Panc1 (cell line): ENCODE results near the gene EEIG1. TPM values are rescaled to one million over a fixed set of nuclear protein-coding genes. Genes with fewer than 3 reads are reported as not detected.

ENCODE experiments used
- ATAC-seq: fragments of 200-7000 bp; cut with Tn5 transposase; 2 replicates; pipeline ENCODE4 v1.9.1; 2020; ENCODE audit warnings: mild to moderate bottlenecking, moderate library complexity
- BruUV-seq: library from RNA; stranded (reverse); fragments of 400-500 nt; replicated peaks from 2 replicates; lab custom pipeline; 2021; lab: Mats Ljungman, UMichigan
- CTCF ChIA-PET: fragments of 300-600 bp; sonication (Branson Sonifier 250); formaldehyde crosslinking; loops from one replicate; lab custom pipeline; 2022; ENCODE audit warnings: antibody characterized with exemption; lab: Charles Lee
- POLR2A ChIA-PET: fragments of 300-600 bp; sonication (Branson Sonifier 250); formaldehyde crosslinking; loops from one replicate; lab custom pipeline; 2022; ENCODE audit warnings: antibody characterized with exemption; lab: Charles Lee
- DNase-seq: peaks from one replicate; pipeline ENCODE4 v3.0.0-alpha.2; 2010; ENCODE audit warnings: low read depth, low spot score
- H3K27ac ChIP-seq: 2 replicates; pipeline ENCODE4 v1.5.1; 2011; ENCODE audit warnings: mild to moderate bottlenecking, low read length, inconsistent platforms
- H3K27me3 ChIP-seq: fragments of 200-500 bp; sonication (Bioruptor generic); 2 replicates; pipeline ENCODE4 v1.6.0; 2014; ENCODE audit warnings: low read length, inconsistent platforms; ENCODE audit not compliant: control insufficient read depth, insufficient read depth
- H3K36me3 ChIP-seq: fragments of 200-500 bp; sonication (Bioruptor generic); 2 replicates; pipeline ENCODE4 v1.5.1; 2014; ENCODE audit warnings: inconsistent platforms, mild to moderate bottlenecking, low read length, moderate library complexity; ENCODE audit not compliant: control insufficient read depth, insufficient read depth
- H3K4me1 ChIP-seq: 2 replicates; pipeline ENCODE4 v1.5.1; 2011; ENCODE audit warnings: inconsistent platforms, mild to moderate bottlenecking, low read length, moderate library complexity; ENCODE audit not compliant: control insufficient read depth, insufficient read depth
- H3K4me3 ChIP-seq, 2 experiments: 2 replicates each; pipeline ENCODE4 v1.5.1; 2011 to 2012; ENCODE audit warnings: low read depth in 2 of 2, low read length in 2 of 2, mild to moderate bottlenecking in 2 of 2, inconsistent platforms in 1 of 2, moderate library complexity in 1 of 2
- H3K9me3 ChIP-seq: fragments of 200-500 bp; sonication (Bioruptor generic); 2 replicates; pipeline ENCODE4 v1.5.1; 2014; ENCODE audit warnings: low read depth, mild to moderate bottlenecking, inconsistent platforms, low read length, moderate library complexity; ENCODE audit not compliant: control insufficient read depth, insufficient read depth
- CTCF ChIP-seq: fragments of 450-650 bp; IDR thresholded peaks from 2 replicates; pipeline ENCODE4 v1.5.1; 2017; ENCODE audit warnings: mild to moderate bottlenecking
- POLR2AphosphoS5 ChIP-seq: IDR thresholded peaks from 2 replicates; pipeline ENCODE4 v1.6.1; 2012; ENCODE audit warnings: mild to moderate bottlenecking, low read depth, low read length, moderate library complexity
- REST ChIP-seq, 2 experiments: IDR thresholded peaks; 2 replicates each; pipeline ENCODE4 v1.6.1; 2011 to 2012; ENCODE audit warnings: low read depth in 2 of 2, control low read depth in 1 of 2, low read length in 1 of 2, mild to moderate bottlenecking in 1 of 2, moderate library complexity in 1 of 2; ENCODE audit not compliant: insufficient read depth in 1 of 2
- SIN3A ChIP-seq: IDR thresholded peaks from 2 replicates; pipeline ENCODE4 v1.6.1; 2012; ENCODE audit warnings: low read depth, mild to moderate bottlenecking, low read length, moderate library complexity, borderline replicate concordance; ENCODE audit not compliant: insufficient read depth
- TCF7L2 ChIP-seq: IDR thresholded peaks from 2 replicates; pipeline ENCODE4 v1.6.1; 2011; ENCODE audit warnings: mild to moderate bottlenecking, low read depth, low read length, inconsistent platforms
- in situ Hi-C: cut with HindIII; loops from 2 replicates; pipeline ENCODE4 v1.10.0; 2016; ENCODE audit warnings: low sequenced_read_pairs, low pct_unique_long_range_greater_than_20kb
- intact Hi-C: fragments of 100-400 bp; cut with micrococcal nuclease; formaldehyde crosslinking; loops from one replicate; pipeline ENCODE4 v1.10.0; 2022; ENCODE audit not compliant: unreplicated experiment
- total RNA-seq: library from RNA; stranded (reverse); gene quantifications from one replicate; pipeline ENCODE4 v1.2.1, GENCODE V29; 2021; ENCODE audit not compliant: unreplicated experiment

EEIG1 gene
- total RNA-seq, 1 experiment from 2014 or later: 361 TPM

- Histone ChIP-seq H3K4me3 (peak overlapping the region in 1 of 2 experiments; percentile 9; a peak in 2 of 4 replicates), H3K27me3 (no peaks in the 10 kb centered on the region), H3K9me3 (no peaks in the 10 kb centered on the region), H3K4me1 (peaks cover 88% of the 10 kb centered on the region), H3K27ac (peak overlapping the region; percentile 85), H3K36me3 (no peaks in the 10 kb centered on the region)
- POLR2A ChIA-PET: no interaction called here
- CTCF ChIA-PET: interaction anchor here (1.3 kb wide), 1 partner anchor 71 kb away, joined by 3 read pairs; no protein-coding TSS in a partner anchor
- DNase-seq: peak; percentile 91
- intact Hi-C loops: no loop called here
- in situ Hi-C loops: no loop called here
- 0 out of 2 replicates have a peak, but pooled peaks have one; percentile 53 for TF ChIP-seq SIN3A
- TF ChIP-seq TCF7L2: no peak
- no TSS peak for BruUV-seq
- peak; percentile 82 for ATAC-seq
Measured at GRCh38 chr9:127955294-127956015, 25.3 kb downstream of the EEIG1 start.

GRCh38 chr9:127954831-127955293 is 25.9 kb downstream of the EEIG1 start:
- no peaks in the 10 kb centered on the region for H3K36me3 ChIP-seq
- H3K4me1 ChIP-seq: peaks cover 88% of the 10 kb centered on the region
- no peaks in the 10 kb centered on the region for H3K27me3 ChIP-seq
- H3K9me3 ChIP-seq: no peaks in the 10 kb centered on the region
- POLR2A ChIA-PET: no interaction called here
- TF ChIP-seq SIN3A: no peak
- no peak; a peak in 1 of 4 replicates for TF ChIP-seq REST (IDR thresholded peaks at IDR 0.05; ENCODE audit: insufficient read depth in 1 of 2, low read depth in 2 of 2, low read length in 1 of 2)
- TF ChIP-seq TCF7L2: no peak
- TF ChIP-seq POLR2AphosphoS5: no peak
- no peak for TF ChIP-seq CTCF
- DNase-seq (no peak), ATAC-seq (peak; percentile 20)
- peak overlapping the region; percentile 85 for H3K27ac ChIP-seq
- in situ Hi-C loops (no loop called here), intact Hi-C loops (no loop called here)
- peak overlapping the region in 1 of 2 experiments; percentile 9; a peak in 1 of 4 replicates for H3K4me3 ChIP-seq
- BruUV-seq: no TSS peak
- CTCF ChIA-PET: interaction anchor here (0.5 to 1.3 kb wide), 2 partner anchors 42 to 72 kb away, joined by 3 to 7 read pairs; no protein-coding TSS in a partner anchor
